ENCODE results near the gene ESR1. TPM values are rescaled to one million over a fixed set of nuclear protein-coding genes. Genes with fewer than 3 reads are reported as not detected.
"Not testable (repeated sequence)": the region's sequence is repeated elsewhere in the genome, so short reads cannot be mapped to it uniquely, and the experiment has no call there.

The ESR1 gene
- total RNA-seq, 4 donors from 2014 or later = 1.3 to 2.6 (median 2.2) TPM

GRCh38 chr6:152026291-152026690, 218.8 kb downstream of the ESR1 start:
- Histone ChIP-seq H3K9me3 (peaks cover 6% of the 10 kb centered on the region), H3K4me1 (no peaks in the 10 kb centered on the region), H3K4me3 (peak overlapping the region; percentile 20), H3K27ac (no peak overlapping the region), H3K27me3 (no peaks in the 10 kb centered on the region), H3K36me3 (no peaks in the 10 kb centered on the region)
- TF ChIP-seq CTCF (IDR thresholded peaks at IDR 0.05) (no peak), POLR2AphosphoS5 (IDR thresholded peaks at IDR 0.05) (no peak), POLR2A (IDR thresholded peaks at IDR 0.05) (no peak), EP300 (IDR thresholded peaks at IDR 0.05) (no peak)
- DNase-seq (ENCODE audit: low spot score in 2 of 2) = no peak
- WGBS = 21% methylated on average over 1 of the region's 1 CpG

GRCh38 chr6:152026744-152027143, 219.3 kb downstream of the ESR1 start:
- H3K9me3 ChIP-seq = not testable (repeated sequence)
- WGBS = 91% methylated on average over 6 of the region's 6 CpGs

GRCh38 chr6:152033765-152034164, 226.3 kb downstream of the ESR1 start:
- not testable (repeated sequence) for H3K27ac ChIP-seq; H3K4me3 ChIP-seq; DNase-seq (ENCODE audit: low spot score in 2 of 2); H3K36me3 ChIP-seq; H3K9me3 ChIP-seq; H3K4me1 ChIP-seq; H3K27me3 ChIP-seq
- WGBS = 94% methylated on average over 4 of the region's 4 CpGs

More at GRCh38 chr6:152026744-152027143, 219.3 kb downstream of the ESR1 start:
- H3K4me3 ChIP-seq; DNase-seq (ENCODE audit: low spot score in 2 of 2); H3K36me3 ChIP-seq; H3K4me1 ChIP-seq; H3K27me3 ChIP-seq; H3K27ac ChIP-seq: not testable (repeated sequence)

- Histone ChIP-seq H3K4me1 (no peaks in the 10 kb centered on the region), H3K4me3 (no peak overlapping the region), H3K9me3 (no peaks in the 10 kb centered on the region), H3K27me3 (no peaks in the 10 kb centered on the region), H3K36me3 (no peaks in the 10 kb centered on the region), H3K27ac (no peak overlapping the region)
- TF ChIP-seq EP300 (IDR thresholded peaks at IDR 0.05) (no peak), POLR2A (IDR thresholded peaks at IDR 0.05) (no peak), POLR2AphosphoS5 (IDR thresholded peaks at IDR 0.05) (no peak), CTCF (IDR thresholded peaks at IDR 0.05) (no peak)
- 76% methylated on average over 5 of the region's 5 CpGs for WGBS
- DNase-seq (ENCODE audit: low spot score in 2 of 2) = no peak
Observed at GRCh38 chr6:152034631-152035030, 227.1 kb downstream of the ESR1 start.

- Histone ChIP-seq H3K9me3 (no peaks in the 10 kb centered on the region), H3K27ac (no peak overlapping the region), H3K27me3 (no peaks in the 10 kb centered on the region), H3K4me3 (no peak overlapping the region), H3K4me1 (no peaks in the 10 kb centered on the region), H3K36me3 (no peaks in the 10 kb centered on the region)
- TF ChIP-seq CTCF (IDR thresholded peaks at IDR 0.05) = no peak
- DNase-seq (ENCODE audit: low spot score in 2 of 2) = no peak
- 96% methylated on average over 2 of the region's 2 CpGs for WGBS
Observed at GRCh38 chr6:152046118-152046517, 238.6 kb downstream of the ESR1 start.

GRCh38 chr6:152048921-152049320, 241.4 kb downstream of the ESR1 start:
- Histone ChIP-seq H3K9me3 (no peaks in the 10 kb centered on the region), H3K4me1 (no peaks in the 10 kb centered on the region), H3K27ac (no peak overlapping the region), H3K4me3 (no peak overlapping the region), H3K36me3 (no peaks in the 10 kb centered on the region), H3K27me3 (no peaks in the 10 kb centered on the region)
- DNase-seq (ENCODE audit: low spot score in 2 of 2) = no peak
- TF ChIP-seq CTCF (IDR thresholded peaks at IDR 0.05) (no peak), POLR2A (IDR thresholded peaks at IDR 0.05) (no peak), POLR2AphosphoS5 (IDR thresholded peaks at IDR 0.05) (no peak), EP300 (IDR thresholded peaks at IDR 0.05) (no peak)

Data from suprapubic skin (tissue), 4 donors.